ENCODE measurements around the gene CCDC68. TPM values are rescaled to one million over a fixed set of nuclear protein-coding genes. Genes with fewer than 3 reads are reported as not detected.

Gene CCDC68
- total and polyA plus RNA-seq, 2 of the 4 experiments (the other 2 are of a cell fraction), result 0.46 to 0.54 TPM

GRCh38 chr18:54999016-54999415 is 39.8 kb upstream of the CCDC68 start:
- dilution Hi-C loops (cut with HindIII; ENCODE audit: low sequenced_read_pairs, unreplicated experiment), result no loop called here
- no peak for TF ChIP-seq SMC3 (IDR thresholded peaks at IDR 0.05; ENCODE audit: low read depth, low read length)
- no peak for TF ChIP-seq POLR2A (IDR thresholded peaks at IDR 0.05; ENCODE audit: low read depth, low read length)
- TF ChIP-seq, protein P1, sequence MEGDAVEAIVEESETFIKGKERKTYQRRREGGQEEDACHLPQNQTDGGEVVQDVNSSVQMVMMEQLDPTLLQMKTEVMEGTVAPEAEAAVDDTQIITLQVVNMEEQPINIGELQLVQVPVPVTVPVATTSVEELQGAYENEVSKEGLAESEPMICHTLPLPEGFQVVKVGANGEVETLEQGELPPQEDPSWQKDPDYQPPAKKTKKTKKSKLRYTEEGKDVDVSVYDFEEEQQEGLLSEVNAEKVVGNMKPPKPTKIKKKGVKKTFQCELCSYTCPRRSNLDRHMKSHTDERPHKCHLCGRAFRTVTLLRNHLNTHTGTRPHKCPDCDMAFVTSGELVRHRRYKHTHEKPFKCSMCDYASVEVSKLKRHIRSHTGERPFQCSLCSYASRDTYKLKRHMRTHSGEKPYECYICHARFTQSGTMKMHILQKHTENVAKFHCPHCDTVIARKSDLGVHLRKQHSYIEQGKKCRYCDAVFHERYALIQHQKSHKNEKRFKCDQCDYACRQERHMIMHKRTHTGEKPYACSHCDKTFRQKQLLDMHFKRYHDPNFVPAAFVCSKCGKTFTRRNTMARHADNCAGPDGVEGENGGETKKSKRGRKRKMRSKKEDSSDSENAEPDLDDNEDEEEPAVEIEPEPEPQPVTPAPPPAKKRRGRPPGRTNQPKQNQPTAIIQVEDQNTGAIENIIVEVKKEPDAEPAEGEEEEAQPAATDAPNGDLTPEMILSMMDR (conservative IDR thresholded peaks at IDR 0.05; ENCODE audit: low read depth, low read length), result no peak
- no peak for TF ChIP-seq BHLHE40 (IDR thresholded peaks at IDR 0.05; ENCODE audit: low read depth, low read length)
- TF ChIP-seq FOS (IDR thresholded peaks at IDR 0.05; ENCODE audit: low read depth, low read length), result no peak
- no peak for TF ChIP-seq MAFK (IDR thresholded peaks at IDR 0.05; ENCODE audit: low read depth, low read length)
- TF ChIP-seq, protein P2, sequence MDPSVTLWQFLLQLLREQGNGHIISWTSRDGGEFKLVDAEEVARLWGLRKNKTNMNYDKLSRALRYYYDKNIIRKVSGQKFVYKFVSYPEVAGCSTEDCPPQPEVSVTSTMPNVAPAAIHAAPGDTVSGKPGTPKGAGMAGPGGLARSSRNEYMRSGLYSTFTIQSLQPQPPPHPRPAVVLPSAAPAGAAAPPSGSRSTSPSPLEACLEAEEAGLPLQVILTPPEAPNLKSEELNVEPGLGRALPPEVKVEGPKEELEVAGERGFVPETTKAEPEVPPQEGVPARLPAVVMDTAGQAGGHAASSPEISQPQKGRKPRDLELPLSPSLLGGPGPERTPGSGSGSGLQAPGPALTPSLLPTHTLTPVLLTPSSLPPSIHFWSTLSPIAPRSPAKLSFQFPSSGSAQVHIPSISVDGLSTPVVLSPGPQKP (IDR thresholded peaks at IDR 0.05; ENCODE audit: borderline replicate concordance, low read depth, low read length), result no peak
- TF ChIP-seq, protein P3, sequence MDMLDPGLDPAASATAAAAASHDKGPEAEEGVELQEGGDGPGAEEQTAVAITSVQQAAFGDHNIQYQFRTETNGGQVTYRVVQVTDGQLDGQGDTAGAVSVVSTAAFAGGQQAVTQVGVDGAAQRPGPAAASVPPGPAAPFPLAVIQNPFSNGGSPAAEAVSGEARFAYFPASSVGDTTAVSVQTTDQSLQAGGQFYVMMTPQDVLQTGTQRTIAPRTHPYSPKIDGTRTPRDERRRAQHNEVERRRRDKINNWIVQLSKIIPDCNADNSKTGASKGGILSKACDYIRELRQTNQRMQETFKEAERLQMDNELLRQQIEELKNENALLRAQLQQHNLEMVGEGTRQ (IDR thresholded peaks at IDR 0.05; ENCODE audit: low read depth, low read length), result no peak
- ATAC-seq (ENCODE audit: low read depth) (no peak), DNase-seq (no peak)
- Histone ChIP-seq H4K20me1 (ENCODE audit: insufficient read depth, low read length) (no peaks in the 10 kb centered on the region), H2AK9ac (replicated peaks; ENCODE audit: low read depth, low read length, poor library complexity) (no peak overlapping the region), H3K4me3 (ENCODE audit: insufficient read depth, low read depth, low read length) (no peak overlapping the region), H2BK15ac (ENCODE audit: low read depth, low read length) (no peak overlapping the region), H2AFZ (replicated peaks; ENCODE audit: low read length, poor library complexity) (no peak overlapping the region), H2BK5ac (ENCODE audit: low read depth, low read length, poor library complexity, severe bottlenecking) (no peak overlapping the region), H3K4me1 (ENCODE audit: control insufficient read depth, insufficient read depth, low read length) (no peaks in the 10 kb centered on the region), H2BK20ac (ENCODE audit: low read depth, low read length) (no peak overlapping the region), H3K36me3 (ENCODE audit: control insufficient read depth, insufficient read depth, low read length) (no peaks in the 10 kb centered on the region), H4K5ac (ENCODE audit: low read depth, low read length) (no peak overlapping the region), H3K14ac (replicated peaks; ENCODE audit: low read depth, low read length) (no peak overlapping the region), H3K18ac (ENCODE audit: low read depth, low read length) (no peak overlapping the region), H3K23ac (ENCODE audit: low read depth, low read length) (no peak overlapping the region), H3K27ac (ENCODE audit: insufficient read depth, low read length) (no peak overlapping the region), H2BK120ac (ENCODE audit: low read depth, low read length) (no peak overlapping the region), H3K27me3 (ENCODE audit: control insufficient read depth, insufficient read depth, low read length) (peaks cover 3% of the 10 kb centered on the region), H4K91ac (ENCODE audit: insufficient read depth, low read depth, low read length) (no peak overlapping the region), H3K9me3 (ENCODE audit: control insufficient read depth, insufficient read depth, low read length) (no peaks in the 10 kb centered on the region), H3K9ac (ENCODE audit: low read depth, low read length) (no peak overlapping the region), H3K79me1 (ENCODE audit: low read depth in 1 of 2, low read length in 2 of 2) (no peaks in the 10 kb centered on the region), H3K9me1 (ENCODE audit: insufficient read depth, low read length) (no peaks in the 10 kb centered on the region), H4K8ac (ENCODE audit: low read depth in 2 of 2, low read length in 2 of 2) (no peak overlapping the region), H3K4me2 (ENCODE audit: low read depth, low read length) (no peak overlapping the region), H2AK5ac (ENCODE audit: low read depth, low read length) (no peak overlapping the region), H3K4ac (ENCODE audit: low read depth, low read length) (no peak overlapping the region), H3K56ac (ENCODE audit: extremely low read depth, insufficient read depth, low read length) (no peak overlapping the region)
- intact Hi-C loops (cut with micrococcal nuclease), result no loop called here
- ChIA-PET POLR2A (ENCODE audit: unreplicated experiment) (no interaction called here), CTCF (no interaction called here)
- in situ Hi-C loops (cut with MboI; ENCODE audit: low sequenced_read_pairs), result loop anchor here (25.0 kb wide), 2 partner anchors 437 to 537 kb away; no protein-coding TSS in a partner anchor
- no CpG with 5 or more reads among the region's 5 CpGs for WGBS, 2 experiments (ENCODE audit: extremely low coverage in 2 of 2, insufficient read length in 1 of 2)
- BruUV-seq (replicated peaks), result no TSS peak

Measured in IMR-90 (cell line).